ENCODE results near the gene BRIX1.

GRCh38 chr5:34930870-34931269 is 15.4 kb downstream of the BRIX1 start:
- TF ChIP-seq, protein P1, sequence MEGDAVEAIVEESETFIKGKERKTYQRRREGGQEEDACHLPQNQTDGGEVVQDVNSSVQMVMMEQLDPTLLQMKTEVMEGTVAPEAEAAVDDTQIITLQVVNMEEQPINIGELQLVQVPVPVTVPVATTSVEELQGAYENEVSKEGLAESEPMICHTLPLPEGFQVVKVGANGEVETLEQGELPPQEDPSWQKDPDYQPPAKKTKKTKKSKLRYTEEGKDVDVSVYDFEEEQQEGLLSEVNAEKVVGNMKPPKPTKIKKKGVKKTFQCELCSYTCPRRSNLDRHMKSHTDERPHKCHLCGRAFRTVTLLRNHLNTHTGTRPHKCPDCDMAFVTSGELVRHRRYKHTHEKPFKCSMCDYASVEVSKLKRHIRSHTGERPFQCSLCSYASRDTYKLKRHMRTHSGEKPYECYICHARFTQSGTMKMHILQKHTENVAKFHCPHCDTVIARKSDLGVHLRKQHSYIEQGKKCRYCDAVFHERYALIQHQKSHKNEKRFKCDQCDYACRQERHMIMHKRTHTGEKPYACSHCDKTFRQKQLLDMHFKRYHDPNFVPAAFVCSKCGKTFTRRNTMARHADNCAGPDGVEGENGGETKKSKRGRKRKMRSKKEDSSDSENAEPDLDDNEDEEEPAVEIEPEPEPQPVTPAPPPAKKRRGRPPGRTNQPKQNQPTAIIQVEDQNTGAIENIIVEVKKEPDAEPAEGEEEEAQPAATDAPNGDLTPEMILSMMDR (IDR thresholded peaks at IDR 0.05) = no peak
- TF ChIP-seq POLR2A (IDR thresholded peaks at IDR 0.05) = no peak

Measured in body of pancreas (tissue), 4 donors.